Thymus (tissue), 11 donors: ENCODE results near the gene TMEM178B. TPM values are rescaled to one million over a fixed set of nuclear protein-coding genes. Genes with fewer than 3 reads are reported as not detected.

Source experiments
- DNase-seq, 9 donors: peaks; one replicate each; pipeline ENCODE4 v3.0.0-alpha.2; 2013; ENCODE audit warnings: low spot score in 9 of 9, low read depth in 6 of 9, missing footprints in 1 of 9
- H3K27ac ChIP-seq, 2 donors: one replicate each; pipeline ENCODE4 v1.5.1; 2013; ENCODE audit warnings: control low read depth in 1 of 2, low read depth in 1 of 2, low read length in 1 of 2, mild to moderate bottlenecking in 1 of 2, moderate library complexity in 1 of 2
- H3K27me3 ChIP-seq, 2 donors: one replicate each; pipeline ENCODE4 v1.5.1; 2013; ENCODE audit warnings: low read length in 1 of 2; ENCODE audit not compliant: control insufficient read depth in 2 of 2, insufficient read depth in 1 of 2
- H3K36me3 ChIP-seq, 2 donors: one replicate each; pipeline ENCODE4 v1.5.1; 2013; ENCODE audit warnings: low read length in 1 of 2, mild to moderate bottlenecking in 1 of 2, moderate library complexity in 1 of 2; ENCODE audit not compliant: control insufficient read depth in 2 of 2, insufficient read depth in 2 of 2
- H3K4me1 ChIP-seq, 2 donors: one replicate each; pipeline ENCODE4 v1.5.1; 2013; ENCODE audit warnings: low read length in 2 of 2; ENCODE audit not compliant: control insufficient read depth in 2 of 2, insufficient read depth in 2 of 2
- H3K4me3 ChIP-seq, 2 donors: one replicate each; pipeline ENCODE4 v1.5.1; 2013; ENCODE audit warnings: low read length in 2 of 2, control low read depth in 1 of 2, mild to moderate bottlenecking in 1 of 2
- H3K9me3 ChIP-seq, 2 donors: one replicate each; pipeline ENCODE4 v1.5.1; 2013; ENCODE audit warnings: low read length in 1 of 2, mild to moderate bottlenecking in 1 of 2; ENCODE audit not compliant: control insufficient read depth in 2 of 2, insufficient read depth in 1 of 2
- WGBS: extraction: QIAGEN DNeasy Blood & Tissue Kit; methylation state at CpG from one replicate; pipeline ENCODE4 v1.1.7; 2013; 5-methylcytosine and 5-hydroxymethylcytosine counted together
- polyA plus RNA-seq: library from polyadenylated mRNA; stranded (reverse); fragments of 200-250 nt; gene quantifications from one replicate; pipeline ENCODE4 v1.2.3, GENCODE V29; 2013
- total RNA-seq: library from RNA; stranded (reverse); fragments of 120-200 nt; gene quantifications from one replicate; pipeline ENCODE4 v1.2.4, GENCODE V29; 2013
- donor health status: healthy.

The TMEM178B gene
- total and polyA plus RNA-seq, 2 donors: 0.68 to 2.0 TPM

- 91% methylated on average over 3 of the region's 3 CpGs for WGBS
- H3K36me3 ChIP-seq: no peaks in the 10 kb centered on the region
- H3K4me1 ChIP-seq: no peaks in the 10 kb centered on the region
- no peak overlapping the region for H3K4me3 ChIP-seq
- no peak overlapping the region for H3K27ac ChIP-seq
- H3K27me3 ChIP-seq: no peaks in the 10 kb centered on the region
- H3K9me3 ChIP-seq: no peaks in the 10 kb centered on the region
- no peak for DNase-seq
Observed at GRCh38 chr7:141356161-141356560, 282.3 kb downstream of the TMEM178B start.

GRCh38 chr7:141358386-141358785, 284.5 kb downstream of the TMEM178B start:
- no peak for DNase-seq
- WGBS: 93% methylated on average over 1 of the region's 1 CpG
- no peak overlapping the region for H3K4me3 ChIP-seq

GRCh38 chr7:141359262-141359661, 285.4 kb downstream of the TMEM178B start:
- 87% methylated on average over 3 of the region's 3 CpGs for WGBS
- Histone ChIP-seq H3K36me3 (no peaks in the 10 kb centered on the region), H3K27me3 (no peaks in the 10 kb centered on the region), H3K27ac (no peak overlapping the region), H3K9me3 (no peaks in the 10 kb centered on the region), H3K4me1 (no peaks in the 10 kb centered on the region), H3K4me3 (no peak overlapping the region)
- DNase-seq: no peak

More at GRCh38 chr7:141358386-141358785, 284.5 kb downstream of the TMEM178B start:
- H3K36me3 ChIP-seq: no peaks in the 10 kb centered on the region
- no peaks in the 10 kb centered on the region for H3K27me3 ChIP-seq
- H3K27ac ChIP-seq: no peak overlapping the region
- H3K9me3 ChIP-seq: no peaks in the 10 kb centered on the region
- no peaks in the 10 kb centered on the region for H3K4me1 ChIP-seq

- no peaks in the 10 kb centered on the region for H3K9me3 ChIP-seq
- 94% methylated on average over 5 of the region's 5 CpGs for WGBS
- no peak overlapping the region for H3K27ac ChIP-seq
- no peaks in the 10 kb centered on the region for H3K4me1 ChIP-seq
- no peaks in the 10 kb centered on the region for H3K27me3 ChIP-seq
- H3K4me3 ChIP-seq: no peak overlapping the region
- no peak for DNase-seq
- no peaks in the 10 kb centered on the region for H3K36me3 ChIP-seq
Observed at GRCh38 chr7:141359740-141360415, 286.0 kb downstream of the TMEM178B start.

GRCh38 chr7:141360416-141360760, 286.5 kb downstream of the TMEM178B start:
- H3K4me3 ChIP-seq: no peak overlapping the region
- H3K4me1 ChIP-seq: no peaks in the 10 kb centered on the region
- 85% methylated on average over 3 of the region's 3 CpGs for WGBS
- no peaks in the 10 kb centered on the region for H3K36me3 ChIP-seq
- no peaks in the 10 kb centered on the region for H3K27me3 ChIP-seq
- no peak overlapping the region for H3K27ac ChIP-seq
- DNase-seq: no peak
- H3K9me3 ChIP-seq: no peaks in the 10 kb centered on the region

GRCh38 chr7:141360803-141361202, 286.9 kb downstream of the TMEM178B start:
- Histone ChIP-seq H3K9me3 (no peaks in the 10 kb centered on the region), H3K4me1 (no peaks in the 10 kb centered on the region), H3K36me3 (no peaks in the 10 kb centered on the region), H3K27ac (no peak overlapping the region), H3K27me3 (no peaks in the 10 kb centered on the region), H3K4me3 (no peak overlapping the region)
- no peak for DNase-seq
- 66% methylated on average over 1 of the region's 1 CpG for WGBS

- H3K4me3 ChIP-seq: no peak overlapping the region
- no peak for DNase-seq
- no peaks in the 10 kb centered on the region for H3K36me3 ChIP-seq
- no peak overlapping the region for H3K27ac ChIP-seq
- H3K4me1 ChIP-seq: no peaks in the 10 kb centered on the region
- 91% methylated on average over 2 of the region's 2 CpGs for WGBS
- no peaks in the 10 kb centered on the region for H3K27me3 ChIP-seq
- no peaks in the 10 kb centered on the region for H3K9me3 ChIP-seq
Observed at GRCh38 chr7:141361479-141361878, 287.6 kb downstream of the TMEM178B start.

GRCh38 chr7:141361960-141362359, 288.1 kb downstream of the TMEM178B start:
- H3K36me3 ChIP-seq: no peaks in the 10 kb centered on the region
- H3K4me3 ChIP-seq: no peak overlapping the region
- H3K4me1 ChIP-seq: no peaks in the 10 kb centered on the region
- 90% methylated on average over 4 of the region's 4 CpGs for WGBS
- no peaks in the 10 kb centered on the region for H3K27me3 ChIP-seq
- H3K9me3 ChIP-seq: no peaks in the 10 kb centered on the region
- DNase-seq: no peak
- no peak overlapping the region for H3K27ac ChIP-seq

- Histone ChIP-seq H3K9me3 (no peaks in the 10 kb centered on the region), H3K4me1 (no peaks in the 10 kb centered on the region), H3K27me3 (no peaks in the 10 kb centered on the region), H3K36me3 (no peaks in the 10 kb centered on the region), H3K27ac (no peak overlapping the region), H3K4me3 (no peak overlapping the region)
- WGBS: 94% methylated on average over 13 of the region's 13 CpGs
- no peak for DNase-seq
Observed at GRCh38 chr7:141362580-141363435, 288.9 kb downstream of the TMEM178B start.
